Esophagus muscularis mucosa (tissue), 4 donors: ENCODE results near the gene C13orf46.

ENCODE experiments used
- EP300 ChIP-seq: sonication (generic); formaldehyde crosslinking; IDR thresholded peaks from one replicate; pipeline ENCODE4 v1.6.1; 2017; ENCODE audit warnings: antibody characterized with exemption
- POLR2A ChIP-seq: fragments of 450-650 bp; IDR thresholded peaks from one replicate; pipeline ENCODE4 v1.6.1; 2017; ENCODE audit warnings: antibody characterized with exemption, moderate library complexity, mild to moderate bottlenecking, low read depth
- POLR2AphosphoS5 ChIP-seq, 2 donors: sonication (generic); formaldehyde crosslinking; IDR thresholded peaks; one replicate each; pipeline ENCODE4 v1.6.1; 2017; ENCODE audit warnings: antibody characterized with exemption in 2 of 2
- TF ChIP-seq, protein P1 (sequence below), 3 experiments: fragments of 200-600 bp in 2 of 3; fragments of 450-650 bp in 1 of 3; sonication (generic) in 2 of 3; IDR thresholded peaks; one replicate each; pipeline ENCODE4 v1.5.1; 2017 to 2019; ENCODE audit warnings: antibody characterized with exemption in 3 of 3, mild to moderate bottlenecking in 2 of 3, moderate library complexity in 1 of 3

DNA sequence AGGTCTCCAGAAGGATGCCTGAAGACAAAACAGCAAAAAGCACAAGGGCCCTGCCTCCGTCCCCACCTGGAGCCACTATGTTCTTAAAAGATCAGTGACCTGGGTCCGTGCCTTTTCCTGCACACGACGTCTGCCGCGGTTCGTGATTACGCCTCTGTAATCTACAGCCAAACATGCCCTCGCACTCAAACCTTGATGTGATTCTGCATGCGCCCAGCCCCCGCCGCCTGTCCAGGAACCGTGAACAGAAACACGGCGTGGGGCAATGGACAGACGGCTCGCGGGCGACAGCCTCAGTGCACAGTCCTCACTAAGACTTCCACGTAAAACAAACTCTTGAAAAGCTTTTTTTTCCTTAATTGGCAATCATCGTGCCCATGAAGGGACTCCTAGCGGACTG, 15.5 kb downstream of the C13orf46 start:
- TF ChIP-seq EP300 (no peak), POLR2A (no peak), POLR2AphosphoS5 (IDR thresholded peaks at IDR 0.05) (no peak)
- TF ChIP-seq, protein P1, sequence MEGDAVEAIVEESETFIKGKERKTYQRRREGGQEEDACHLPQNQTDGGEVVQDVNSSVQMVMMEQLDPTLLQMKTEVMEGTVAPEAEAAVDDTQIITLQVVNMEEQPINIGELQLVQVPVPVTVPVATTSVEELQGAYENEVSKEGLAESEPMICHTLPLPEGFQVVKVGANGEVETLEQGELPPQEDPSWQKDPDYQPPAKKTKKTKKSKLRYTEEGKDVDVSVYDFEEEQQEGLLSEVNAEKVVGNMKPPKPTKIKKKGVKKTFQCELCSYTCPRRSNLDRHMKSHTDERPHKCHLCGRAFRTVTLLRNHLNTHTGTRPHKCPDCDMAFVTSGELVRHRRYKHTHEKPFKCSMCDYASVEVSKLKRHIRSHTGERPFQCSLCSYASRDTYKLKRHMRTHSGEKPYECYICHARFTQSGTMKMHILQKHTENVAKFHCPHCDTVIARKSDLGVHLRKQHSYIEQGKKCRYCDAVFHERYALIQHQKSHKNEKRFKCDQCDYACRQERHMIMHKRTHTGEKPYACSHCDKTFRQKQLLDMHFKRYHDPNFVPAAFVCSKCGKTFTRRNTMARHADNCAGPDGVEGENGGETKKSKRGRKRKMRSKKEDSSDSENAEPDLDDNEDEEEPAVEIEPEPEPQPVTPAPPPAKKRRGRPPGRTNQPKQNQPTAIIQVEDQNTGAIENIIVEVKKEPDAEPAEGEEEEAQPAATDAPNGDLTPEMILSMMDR (IDR thresholded peaks at IDR 0.05), result no peak
